SKM-1 (cell line): ENCODE data around the gene TKT.
"Not testable (repeated sequence)": the region's sequence is repeated elsewhere in the genome, so short reads cannot be mapped to it uniquely, and the experiment has no call there.

ENCODE experiments used
- DNase-seq: peaks from one replicate; lab custom pipeline; 2025; ENCODE audit not compliant: unreplicated experiment; lab: John Stamatoyannopoulos, UW

Gene TKT

DNA sequence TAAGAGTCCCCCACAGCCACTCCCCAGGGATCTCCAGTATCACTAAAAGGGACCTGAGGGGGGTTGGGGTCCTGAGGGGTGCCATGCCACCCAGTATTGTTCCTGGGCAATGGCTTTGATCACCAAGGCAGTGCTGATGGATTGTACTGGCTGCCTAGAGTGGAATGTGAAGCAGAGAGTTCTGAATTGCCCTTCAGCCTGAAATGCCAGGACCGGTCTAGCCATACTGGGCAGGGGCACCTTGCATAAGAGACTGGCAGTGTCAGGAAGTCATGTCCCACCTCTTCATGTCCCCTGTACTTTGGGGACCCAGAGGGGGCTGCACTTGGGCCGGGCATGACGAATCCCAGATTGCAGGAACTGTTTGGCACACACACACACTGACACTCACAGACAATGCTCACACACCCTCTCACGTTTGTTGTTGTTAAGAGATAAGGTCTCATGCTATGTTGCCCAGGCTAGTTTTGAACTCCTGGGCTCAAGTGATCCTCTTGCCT is 4.5 kb upstream of the TKT start:
- no peak for DNase-seq

DNA sequence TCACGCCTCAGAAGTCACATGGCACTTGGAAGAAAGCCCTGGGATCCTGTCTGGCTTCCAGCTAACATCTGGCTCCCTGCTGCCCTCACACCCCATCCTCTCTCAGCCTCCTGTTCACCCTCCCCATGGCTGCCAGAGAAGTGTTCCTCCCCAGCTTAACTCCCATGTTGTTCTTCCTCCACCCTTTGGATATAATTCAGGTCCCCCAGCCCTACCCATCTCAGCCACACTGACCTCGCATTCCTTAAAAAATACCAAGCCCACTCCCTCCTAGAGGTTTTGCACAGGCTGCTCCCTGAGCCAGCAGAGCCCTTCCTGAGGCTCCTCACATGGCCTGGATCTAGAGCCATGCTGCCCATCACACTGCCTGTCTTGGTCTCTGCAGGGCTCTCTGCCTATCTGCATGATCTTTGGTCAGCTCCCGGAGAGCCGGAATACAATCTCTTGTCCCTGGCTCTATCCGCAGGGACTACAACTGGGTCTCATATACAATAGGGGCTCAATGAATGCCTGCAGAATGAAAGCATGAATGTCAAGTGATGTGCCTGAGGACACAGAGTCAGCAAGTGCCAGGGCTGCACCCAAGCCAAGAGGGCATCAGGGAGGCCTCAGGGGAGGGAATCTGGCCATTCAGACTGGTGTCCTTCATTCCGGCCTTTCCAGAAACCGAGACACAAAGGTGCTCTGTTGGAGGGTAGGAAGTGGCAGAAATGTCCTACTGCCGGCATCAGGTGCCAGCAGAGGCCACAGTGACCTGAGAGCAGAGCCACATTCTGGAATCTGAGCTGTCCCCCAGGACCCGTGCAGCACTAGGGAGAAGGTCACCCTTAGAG is 3.8 kb upstream of the TKT start:
- DNase-seq: no peak

DNA sequence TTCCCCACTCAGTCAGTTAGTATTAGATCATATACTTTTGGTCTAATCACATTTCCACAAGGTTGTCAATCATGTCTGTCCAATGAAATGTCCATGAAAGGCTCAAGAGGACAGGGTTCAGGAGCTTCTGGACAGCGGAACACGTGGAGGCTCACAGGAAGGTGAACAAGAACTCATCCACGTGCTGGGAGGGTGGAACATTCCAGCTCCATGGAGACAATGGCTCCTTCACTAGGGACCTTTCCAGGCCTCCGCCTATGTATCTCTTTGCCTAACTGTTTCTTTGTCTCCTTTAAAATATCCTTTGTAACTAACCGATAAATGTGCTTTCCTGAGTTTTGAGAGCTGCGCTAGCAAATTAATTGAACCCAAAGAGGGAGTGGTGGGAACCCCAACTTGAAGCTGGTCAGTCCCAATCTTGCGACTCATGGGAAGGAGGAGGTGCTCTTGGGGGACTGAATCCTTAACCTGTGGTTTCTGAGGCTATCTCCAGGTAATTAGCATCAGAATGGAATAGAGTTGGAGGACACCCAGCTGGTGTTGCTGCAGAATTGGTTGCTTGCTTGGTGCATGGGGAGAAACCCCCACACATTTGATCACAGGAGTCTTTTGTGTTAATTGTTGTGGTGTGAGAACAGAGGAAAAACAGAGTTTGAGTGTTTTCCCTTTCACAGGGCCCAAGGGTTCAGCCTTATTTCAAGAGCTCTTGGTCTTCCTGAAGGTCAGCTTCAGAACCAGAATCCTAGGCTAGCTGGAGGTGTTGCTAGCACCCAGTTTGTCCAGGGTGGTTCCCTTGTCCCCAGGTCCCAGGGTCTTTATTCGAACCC is 3.0 kb upstream of the TKT start:
- DNase-seq: no peak

DNA sequence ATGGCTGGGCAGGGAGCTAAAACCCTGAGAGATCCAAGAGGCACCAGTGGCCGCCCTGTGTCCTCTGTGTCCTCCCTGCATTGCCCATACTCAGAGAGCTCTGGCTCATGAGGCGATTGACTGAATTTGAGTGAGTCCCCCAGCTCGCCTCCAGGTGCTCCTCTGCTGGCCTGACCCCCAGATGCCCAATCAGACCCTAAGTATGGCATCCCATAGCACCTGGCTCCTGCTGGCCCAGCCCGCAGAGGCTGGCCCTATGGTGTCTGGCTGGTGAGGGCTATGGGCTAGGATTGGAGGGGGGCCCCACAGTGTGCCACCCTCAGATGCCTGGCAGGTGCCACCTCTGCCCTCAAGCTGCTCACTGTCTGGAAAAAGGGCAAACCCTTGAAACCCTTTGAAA is 1.6 kb upstream of the TKT start:
- no peak for DNase-seq

DNA sequence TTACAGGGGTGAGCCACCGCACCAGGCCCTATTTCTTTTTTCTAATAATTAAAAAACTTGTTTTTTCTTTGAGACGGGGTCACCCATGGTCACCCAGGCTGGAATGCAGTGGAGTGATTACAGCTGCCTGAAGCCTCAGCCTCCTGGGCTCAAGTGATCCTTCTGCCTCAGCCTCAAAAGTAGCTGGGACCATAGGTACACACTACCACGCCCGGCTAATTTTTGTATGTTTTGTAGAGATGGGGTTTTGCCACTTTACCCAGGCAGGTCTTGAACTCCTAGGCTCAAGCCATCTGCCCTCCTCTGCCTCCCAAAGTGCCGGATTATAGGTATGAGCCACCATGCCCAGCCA is 858 bp upstream of the TKT start:
- DNase-seq: no peak

DNA sequence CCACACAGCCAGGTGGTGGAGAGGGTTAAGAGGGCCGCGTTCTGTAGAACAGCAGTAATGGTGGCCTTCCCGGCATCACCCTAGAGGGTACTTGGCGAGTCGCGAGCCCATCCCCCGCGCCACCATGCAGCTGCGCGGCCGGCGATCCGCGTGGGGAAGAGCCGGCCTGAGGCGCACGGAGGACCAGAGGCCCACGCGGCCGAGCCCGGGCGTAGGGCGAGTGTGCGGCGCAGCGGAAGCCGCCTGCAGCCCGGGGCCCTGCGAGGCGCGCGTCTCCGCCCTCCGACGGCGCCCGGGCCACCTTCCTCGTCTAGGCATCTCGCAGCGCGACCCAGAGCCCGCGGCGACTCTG is 423 bp downstream of the TKT start:
- no peak for DNase-seq

DNA sequence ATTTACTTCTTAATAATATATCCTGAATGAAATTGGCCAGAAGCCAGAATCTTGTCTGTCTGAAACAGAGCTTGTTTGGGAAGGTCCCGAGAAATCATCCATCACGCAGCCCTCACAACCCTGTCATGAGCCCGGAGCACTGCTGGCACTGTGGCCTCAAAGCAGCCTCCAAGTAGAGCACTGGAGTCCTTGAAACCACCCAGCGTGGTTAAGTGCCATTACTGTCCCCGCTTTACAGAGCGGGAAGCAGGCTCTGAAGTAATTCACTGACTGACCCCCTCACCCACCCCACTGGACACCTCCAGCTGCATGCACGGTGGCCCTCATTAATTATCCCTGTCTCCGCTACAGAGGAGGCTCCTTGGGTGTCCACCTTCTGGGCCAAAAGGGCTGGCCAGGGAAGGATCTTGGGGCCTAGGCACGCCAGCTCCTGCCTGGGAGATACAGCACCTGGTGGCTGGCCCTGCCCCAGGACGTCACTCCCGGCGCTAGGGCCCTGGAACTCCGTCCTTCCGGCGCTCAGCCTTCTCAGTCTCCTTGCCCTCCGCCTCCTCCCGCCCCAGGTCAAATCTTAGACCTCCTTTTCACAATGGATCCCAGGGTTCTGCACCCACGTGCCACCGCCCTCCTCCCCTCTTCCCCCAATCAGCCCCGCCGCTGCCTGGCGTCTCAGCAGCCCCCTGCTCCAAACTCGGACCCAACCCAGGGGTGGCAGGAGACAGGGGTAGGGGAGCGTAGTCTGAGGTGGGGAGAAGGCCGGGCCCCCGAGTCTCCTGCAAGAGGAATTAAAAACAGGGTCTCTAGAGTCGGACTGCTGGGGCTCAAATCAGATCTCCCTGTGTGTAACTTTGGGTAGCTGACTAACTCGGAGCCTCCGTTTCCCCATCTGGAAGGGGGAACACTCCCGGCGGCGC is 1.1 kb downstream of the TKT start:
- no peak for DNase-seq

DNA sequence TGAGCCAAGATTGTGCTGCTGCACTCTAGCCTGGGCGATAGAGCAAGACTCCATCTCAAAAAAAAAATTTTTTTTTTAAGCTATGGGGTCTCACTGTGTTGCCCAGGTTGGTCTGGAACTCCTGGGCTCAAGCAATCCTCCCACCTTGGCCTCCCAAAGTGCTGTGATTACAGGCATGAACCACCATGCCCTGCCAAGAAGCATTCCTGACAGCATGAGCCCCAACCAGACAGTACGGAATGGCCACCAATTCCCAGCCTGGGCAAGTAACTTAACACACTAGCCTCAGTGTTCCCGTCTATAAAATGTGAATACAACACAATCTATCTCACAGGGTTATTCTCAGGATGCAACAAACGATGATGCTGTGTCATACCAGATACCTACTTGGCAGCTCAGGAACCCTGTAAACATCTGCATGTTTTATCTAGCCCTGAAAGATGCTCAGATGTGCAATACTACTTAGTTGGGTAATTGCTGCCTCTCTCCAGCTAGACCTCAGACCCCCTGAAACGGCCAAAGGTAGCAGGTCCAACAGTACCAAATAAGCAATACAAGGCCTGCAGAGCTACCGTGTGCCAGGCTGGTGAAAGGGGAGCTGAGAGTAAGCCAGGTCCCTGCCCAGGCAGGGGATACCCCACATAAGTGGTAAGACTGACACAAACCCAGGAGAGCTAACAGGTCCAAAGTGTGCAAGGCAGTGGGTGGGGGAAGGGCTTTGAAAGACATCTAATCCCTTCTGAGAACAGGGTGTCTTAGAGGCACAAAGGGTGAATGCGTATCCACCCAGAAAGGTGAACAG is 1.9 kb downstream of the TKT start:
- DNase-seq: no peak

DNA sequence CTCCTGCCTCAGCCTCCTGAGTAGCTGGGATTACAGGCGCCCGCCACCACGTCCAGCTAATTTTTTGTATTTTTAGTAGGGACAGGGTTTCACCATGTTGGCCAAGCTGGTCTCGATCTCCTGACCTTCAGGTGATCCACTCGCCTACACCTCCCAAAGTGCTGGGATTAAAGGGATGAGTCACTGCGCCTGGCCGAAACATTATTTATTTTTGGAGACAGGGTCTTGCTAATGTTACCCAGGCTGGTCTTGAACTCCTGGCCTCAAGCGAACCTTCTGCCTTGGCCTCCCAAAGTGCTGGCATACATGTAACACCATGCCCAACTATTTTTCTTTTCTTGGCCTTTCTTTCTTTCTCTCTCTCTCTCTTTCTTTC is 2.9 kb downstream of the TKT start:
- DNase-seq: not testable (repeated sequence)

DNA sequence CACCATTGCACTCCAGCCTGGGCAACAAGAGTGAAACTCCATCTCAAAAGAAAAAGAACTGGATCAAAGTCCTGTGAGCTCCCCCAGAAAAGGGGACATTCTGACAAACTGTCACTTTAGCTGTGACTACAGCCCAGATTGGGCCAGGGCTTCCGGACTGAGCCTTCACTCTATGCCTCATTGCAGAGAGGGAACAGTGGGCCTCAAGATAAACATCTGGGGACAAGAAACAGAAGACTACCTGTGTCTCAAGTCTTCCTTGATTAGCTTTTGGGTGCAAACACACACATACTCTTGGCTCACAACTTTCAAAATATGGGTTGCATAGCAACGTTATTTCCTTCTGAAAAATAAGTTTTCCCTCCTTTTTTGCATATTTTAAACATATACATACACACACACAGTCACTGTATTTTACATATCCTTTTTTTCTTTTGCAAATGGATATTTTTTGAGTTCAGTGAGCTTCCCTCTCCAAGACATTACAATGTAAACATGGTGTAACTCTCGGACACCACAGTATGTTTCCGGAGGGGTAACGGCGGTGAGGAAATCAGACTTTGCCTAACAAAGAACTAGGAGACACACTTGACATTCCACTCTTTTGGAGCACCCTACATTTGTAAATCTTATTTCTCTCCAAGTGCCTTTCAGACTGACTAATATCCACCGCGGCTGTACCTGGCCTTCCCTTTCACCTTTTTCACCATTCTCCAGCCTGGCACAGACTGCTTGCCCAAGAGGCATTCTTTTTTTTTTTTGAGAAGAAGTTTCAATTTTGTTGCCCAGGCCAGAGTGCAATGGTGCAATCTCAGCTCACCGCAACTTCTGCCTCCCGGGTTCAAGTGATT is 3.5 kb downstream of the TKT start:
- peak; percentile 91 for DNase-seq

DNA sequence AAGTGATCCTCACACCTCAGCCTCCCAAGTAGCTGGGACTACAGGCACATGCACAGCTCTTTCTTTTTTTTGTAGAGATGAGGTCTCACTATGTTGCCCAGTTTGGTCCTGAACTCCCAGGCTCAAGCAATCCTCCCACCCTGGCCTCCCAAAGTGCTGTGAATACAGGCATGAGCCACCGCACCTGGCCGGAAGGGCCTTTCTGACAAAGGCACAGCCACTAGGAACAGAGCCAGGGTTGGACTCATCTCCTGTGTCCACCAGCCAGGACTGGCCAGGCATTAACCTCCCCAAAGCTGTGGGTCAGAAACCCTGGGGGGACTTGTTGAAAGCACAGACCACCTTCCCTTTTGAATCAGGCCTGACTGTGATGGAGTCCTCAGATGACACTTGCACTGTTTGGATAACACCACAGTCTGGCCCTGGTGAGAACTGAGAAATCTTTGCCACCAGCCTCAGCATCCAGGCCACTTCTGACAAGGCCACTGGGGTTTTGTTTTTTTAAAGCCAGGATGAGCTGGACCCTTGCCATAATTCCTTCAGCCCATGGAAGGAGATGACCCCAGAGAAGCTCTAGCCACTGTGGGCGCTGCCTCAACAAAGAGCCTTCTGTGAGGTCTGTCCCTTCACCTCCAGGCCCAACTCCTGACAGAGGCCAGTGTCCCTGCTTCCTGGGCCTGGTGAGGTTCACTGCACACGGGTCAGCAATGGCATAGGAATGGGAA is 4.8 kb downstream of the TKT start:
- no peak for DNase-seq

DNA sequence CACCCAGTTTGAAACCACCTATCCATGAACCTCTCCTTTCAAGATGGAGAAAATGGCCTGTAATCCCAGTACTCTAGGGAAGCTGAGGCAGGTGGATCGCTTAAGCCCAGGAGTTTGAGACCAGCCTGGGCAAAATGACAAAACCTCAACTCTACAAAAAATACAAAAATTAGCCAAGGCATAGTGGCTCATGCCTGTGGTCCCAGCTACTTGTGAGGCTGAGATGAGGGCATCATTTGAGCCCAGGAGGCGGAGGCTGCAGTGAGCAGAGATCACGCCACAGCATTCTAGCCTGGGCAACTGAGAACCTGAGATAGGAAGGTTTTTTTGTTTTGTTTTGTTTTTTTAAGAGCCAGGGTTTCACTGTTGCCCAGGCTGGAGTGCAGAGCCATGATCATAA is 5.4 kb downstream of the TKT start:
- no peak for DNase-seq

DNA sequence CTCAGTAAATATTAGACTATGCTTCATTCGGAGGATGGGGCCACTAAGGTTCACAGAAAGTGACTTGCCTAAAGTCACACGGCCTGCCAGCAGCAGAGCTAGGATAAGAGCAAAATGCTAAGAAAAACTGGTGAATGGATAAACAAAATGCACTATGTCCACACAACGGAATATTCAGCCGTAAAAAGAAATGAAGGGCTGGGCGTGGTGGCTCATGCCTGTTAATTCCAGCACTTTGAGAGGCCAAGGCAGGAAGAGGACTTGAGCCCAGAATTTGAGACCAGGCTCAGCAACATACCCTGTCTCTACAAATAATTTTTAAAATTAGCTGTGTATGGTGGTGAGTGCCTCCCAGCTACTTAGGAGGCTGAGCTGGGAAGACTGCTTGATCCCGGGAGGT is 7.7 kb downstream of the TKT start:
- DNase-seq: no peak

DNA sequence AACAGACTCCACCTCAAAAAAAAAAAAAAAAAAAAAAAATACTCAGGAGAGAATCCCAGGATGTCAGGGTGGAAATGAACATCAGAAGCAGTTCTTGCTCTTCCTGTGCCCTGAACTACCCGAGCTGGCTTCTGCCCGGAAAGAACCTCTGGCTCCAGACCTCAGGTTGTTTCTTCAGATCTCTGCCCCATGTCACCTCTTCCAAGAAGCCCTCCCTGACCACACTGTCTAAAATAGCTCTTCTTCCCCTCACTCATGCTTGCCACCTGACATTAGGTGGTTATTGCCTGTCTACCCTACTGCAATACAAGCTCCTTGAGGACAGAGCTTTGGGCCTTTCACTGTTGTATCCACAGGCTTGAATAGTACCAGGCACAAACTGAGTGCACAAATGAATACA is 8.2 kb downstream of the TKT start:
- no peak for DNase-seq

DNA sequence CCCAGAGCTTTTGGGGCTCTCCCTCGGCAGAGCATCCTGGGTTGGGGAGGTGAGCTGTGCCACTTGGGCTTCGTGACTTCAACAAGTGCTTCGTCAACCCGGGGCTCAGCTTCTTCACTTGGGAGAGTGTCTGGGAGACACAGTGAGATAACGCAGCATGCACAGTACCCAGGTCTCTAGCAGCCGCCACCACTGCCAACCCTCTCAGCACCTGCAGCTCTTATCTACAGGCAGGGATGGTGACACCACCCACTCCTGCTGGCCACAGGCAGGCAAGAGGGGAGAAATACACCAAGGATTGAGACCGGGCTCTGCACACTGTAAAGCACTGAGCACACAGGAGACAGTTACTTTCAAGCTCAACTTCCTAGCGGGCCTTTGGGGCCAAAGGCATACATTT is 11.6 kb downstream of the TKT start:
- no peak for DNase-seq

DNA sequence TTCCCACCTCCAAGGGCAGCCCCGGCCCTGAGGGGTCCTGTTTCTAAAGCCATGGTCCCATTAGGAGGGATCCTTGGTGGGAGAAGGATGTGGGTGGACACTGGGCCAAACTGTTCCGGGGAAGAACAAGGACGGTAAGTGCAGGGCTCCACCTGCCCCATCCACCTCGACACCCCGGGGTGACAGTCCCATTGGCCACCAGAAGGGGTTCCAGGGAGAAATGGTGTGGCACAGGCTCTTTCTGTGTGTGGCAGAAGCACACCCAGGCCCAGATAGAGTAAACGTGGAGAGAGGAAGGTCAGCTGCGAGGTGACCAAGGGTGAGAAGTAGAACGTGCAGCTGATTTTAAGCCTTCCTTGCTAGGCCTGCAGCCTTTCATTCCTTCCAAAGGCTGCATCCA is 12.0 kb downstream of the TKT start:
- no peak for DNase-seq

DNA sequence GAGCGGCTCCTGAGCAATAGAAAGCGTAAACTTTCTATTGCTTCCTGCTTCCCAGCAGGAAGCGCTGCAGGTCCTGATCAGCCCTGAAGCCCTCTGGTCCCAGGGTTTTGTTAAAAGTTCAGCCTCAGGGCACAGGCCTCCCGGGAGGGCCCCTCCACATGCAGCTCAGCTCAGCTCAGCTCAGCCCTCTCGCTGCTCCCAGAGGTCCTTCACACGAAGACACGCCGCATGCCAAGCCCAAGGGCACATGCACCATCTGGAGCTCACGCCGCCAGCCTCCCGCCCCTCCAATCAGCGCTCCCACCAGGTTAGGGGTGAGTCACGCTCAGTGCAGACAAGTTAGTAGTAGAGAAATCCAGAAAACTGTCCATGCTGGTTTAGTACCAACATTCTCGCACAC is 12.7 kb downstream of the TKT start:
- no peak for DNase-seq

DNA sequence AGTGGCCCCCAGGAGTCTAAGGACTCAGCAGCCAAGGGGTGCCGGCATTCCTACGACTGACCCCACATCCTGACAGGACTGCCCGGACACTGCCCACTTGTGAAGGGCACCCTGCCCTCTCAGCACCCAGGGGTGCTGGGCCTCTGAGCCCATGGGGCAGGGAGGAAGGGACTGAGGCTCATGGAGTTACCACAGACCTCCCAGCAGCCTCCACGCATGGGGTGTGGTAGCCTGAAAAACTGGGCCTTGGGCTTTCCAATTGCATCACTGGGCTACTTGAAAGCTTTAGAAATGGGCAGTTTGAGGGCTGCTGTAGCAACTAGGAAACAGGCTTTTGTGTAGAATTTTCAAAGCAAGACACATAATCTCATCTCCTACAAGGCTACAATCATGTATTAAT is 13.2 kb downstream of the TKT start:
- no peak for DNase-seq

DNA sequence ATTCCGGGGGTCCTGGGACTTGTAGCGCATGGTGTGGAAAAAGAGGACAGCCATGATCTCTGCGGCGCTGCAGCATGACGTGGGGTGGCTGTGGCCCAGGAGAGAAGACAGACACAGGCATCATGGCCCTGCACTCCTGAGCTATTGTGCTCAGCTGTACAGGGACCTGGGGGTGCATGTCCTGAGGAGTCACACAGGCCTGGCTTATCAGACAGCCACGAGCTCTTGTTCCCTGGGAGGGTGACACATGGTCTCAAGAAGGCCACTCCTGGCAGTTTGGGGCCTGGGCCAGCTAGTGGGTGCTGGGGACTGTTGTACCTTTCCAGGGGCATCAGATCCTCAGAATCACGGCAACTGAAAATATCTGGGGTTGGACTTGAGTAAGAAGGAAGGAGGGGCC is 13.7 kb downstream of the TKT start:
- no peak for DNase-seq
